IMR-90 (cell line): Measurements from ENCODE around the gene MAP7. TPM values are rescaled to one million over a fixed set of nuclear protein-coding genes. Genes with fewer than 3 reads are reported as not detected.

Experiments used
- ATAC-seq: fragments of 200-7000 bp; cut with Tn5 transposase; 2 replicates; pipeline ENCODE4 v1.9.1; 2020; ENCODE audit warnings: low read depth, mild to moderate bottlenecking, moderate library complexity
- BruUV-seq: library from RNA; stranded (reverse); fragments of 400-500 nt; replicated peaks from 2 replicates; lab custom pipeline; 2021; lab: Mats Ljungman, UMichigan
- CTCF ChIA-PET: fragments of 300-600 bp; formaldehyde crosslinking; extraction: SDS; loops from one replicate; lab custom pipeline; 2021; ENCODE audit warnings: antibody characterized with exemption; lab: Yijun Ruan, JAX
- POLR2A ChIA-PET: fragments of 300-600 bp; sonication (Branson Sonifier 250); formaldehyde crosslinking; loops from one replicate; lab custom pipeline; 2022; ENCODE audit warnings: antibody characterized with exemption; ENCODE audit not compliant: unreplicated experiment; lab: Charles Lee
- DNase-seq: peaks from one replicate; pipeline ENCODE4 v3.0.0; 2013
- H2AFZ ChIP-seq: replicated peaks from 2 replicates; pipeline ENCODE3; 2013; ENCODE audit warnings: low read length, mild to moderate bottlenecking; ENCODE audit not compliant: poor library complexity
- H2AK5ac ChIP-seq: 2 replicates; pipeline ENCODE4 v1.6.1; 2013; ENCODE audit warnings: low read depth, low read length, inconsistent platforms
- H2AK9ac ChIP-seq: replicated peaks from 2 replicates; pipeline ENCODE3; 2013; ENCODE audit warnings: mild to moderate bottlenecking, low read depth, low read length, moderate library complexity; ENCODE audit not compliant: poor library complexity
- H2BK120ac ChIP-seq: 2 replicates; pipeline ENCODE4 v1.6.1; 2013; ENCODE audit warnings: low read depth, low read length, inconsistent platforms
- H2BK15ac ChIP-seq: 3 replicates; pipeline ENCODE4 v1.6.1; 2013; ENCODE audit warnings: low read depth, low read length, inconsistent platforms
- H2BK20ac ChIP-seq: 2 replicates; pipeline ENCODE4 v1.6.1; 2013; ENCODE audit warnings: low read depth, mild to moderate bottlenecking, inconsistent platforms, low read length, moderate library complexity
- H2BK5ac ChIP-seq: 2 replicates; pipeline ENCODE4 v1.6.1; 2013; ENCODE audit warnings: mild to moderate bottlenecking, low read depth, low read length, inconsistent platforms; ENCODE audit not compliant: poor library complexity, severe bottlenecking
- H3K14ac ChIP-seq: replicated peaks from 2 replicates; pipeline ENCODE4 v1.6.1; 2013; ENCODE audit warnings: low read depth, low read length, inconsistent platforms
- H3K18ac ChIP-seq: 2 replicates; pipeline ENCODE4 v1.6.1; 2013; ENCODE audit warnings: low read depth, low read length, control low read depth
- H3K23ac ChIP-seq: 2 replicates; pipeline ENCODE4 v1.6.1; 2013; ENCODE audit warnings: low read depth, low read length, inconsistent platforms
- H3K27ac ChIP-seq: 2 replicates; pipeline ENCODE4 v1.5.1; 2013; ENCODE audit warnings: mild to moderate bottlenecking, control low read depth, low read length; ENCODE audit not compliant: insufficient read depth
- H3K27me3 ChIP-seq: 2 replicates; pipeline ENCODE4 v1.6.1; 2013; ENCODE audit warnings: low read length; ENCODE audit not compliant: control insufficient read depth, insufficient read depth
- H3K36me3 ChIP-seq: 2 replicates; pipeline ENCODE4 v1.6.1; 2013; ENCODE audit warnings: low read length, mixed read lengths; ENCODE audit not compliant: control insufficient read depth, insufficient read depth
- H3K4ac ChIP-seq: 2 replicates; pipeline ENCODE4 v1.6.1; 2013; ENCODE audit warnings: low read depth, low read length, inconsistent platforms
- H3K4me1 ChIP-seq: 2 replicates; pipeline ENCODE4 v1.6.1; 2013; ENCODE audit warnings: low read length, mixed read lengths; ENCODE audit not compliant: control insufficient read depth, insufficient read depth
- H3K4me2 ChIP-seq: 2 replicates; pipeline ENCODE4 v1.6.1; 2013; ENCODE audit warnings: low read depth, mild to moderate bottlenecking, control low read depth, low read length, moderate library complexity
- H3K4me3 ChIP-seq: 2 replicates; pipeline ENCODE4 v1.5.1; 2013; ENCODE audit warnings: low read depth, mild to moderate bottlenecking, control low read depth, low read length, moderate library complexity; ENCODE audit not compliant: insufficient read depth
- H3K56ac ChIP-seq: 2 replicates; pipeline ENCODE4 v1.6.1; 2013; ENCODE audit warnings: low read length, inconsistent platforms; ENCODE audit not compliant: insufficient read depth; ENCODE audit errors: extremely low read depth
- H3K79me1 ChIP-seq, 2 experiments: 2 replicates each; pipeline ENCODE4 v1.6.1; 2013; ENCODE audit warnings: low read length in 2 of 2, inconsistent platforms in 1 of 2, low read depth in 1 of 2
- H3K9ac ChIP-seq: 2 replicates; pipeline ENCODE4 v1.6.1; 2013; ENCODE audit warnings: low read depth, low read length, control low read depth
- H3K9me1 ChIP-seq: 2 replicates; pipeline ENCODE4 v1.6.1; 2013; ENCODE audit warnings: low read length, inconsistent platforms; ENCODE audit not compliant: insufficient read depth
- H3K9me3 ChIP-seq: 2 replicates; pipeline ENCODE4 v1.6.1; 2013; ENCODE audit warnings: low read length; ENCODE audit not compliant: control insufficient read depth, insufficient read depth
- H4K20me1 ChIP-seq: 2 replicates; pipeline ENCODE4 v1.6.1; 2013; ENCODE audit warnings: low read length, inconsistent platforms; ENCODE audit not compliant: insufficient read depth
- H4K5ac ChIP-seq: 2 replicates; pipeline ENCODE4 v1.6.1; 2013; ENCODE audit warnings: mild to moderate bottlenecking, low read depth, low read length, control low read depth
- H4K8ac ChIP-seq, 2 experiments: 2 replicates each; pipeline ENCODE4 v1.6.1; 2013; ENCODE audit warnings: low read depth in 2 of 2, low read length in 2 of 2, control low read depth in 1 of 2, inconsistent platforms in 1 of 2
- H4K91ac ChIP-seq: 2 replicates; pipeline ENCODE4 v1.6.1; 2013; ENCODE audit warnings: low read depth, low read length, inconsistent platforms; ENCODE audit not compliant: insufficient read depth
- MXI1 ChIP-seq: IDR thresholded peaks from 2 replicates; pipeline ENCODE4 v1.6.1; 2012; ENCODE audit warnings: low read depth, mild to moderate bottlenecking, low read length, moderate library complexity, borderline replicate concordance
- NFE2L2 ChIP-seq: fragments of 150-350 bp; IDR thresholded peaks from 2 replicates; pipeline ENCODE4 v1.6.1; 2016; ENCODE audit warnings: low read depth, mild to moderate bottlenecking, low read length
- POLR2A ChIP-seq: IDR thresholded peaks from 2 replicates; pipeline ENCODE4 v1.6.1; 2012; ENCODE audit warnings: mild to moderate bottlenecking, low read depth, low read length
- RCOR1 ChIP-seq: IDR thresholded peaks from 2 replicates; pipeline ENCODE4 v1.6.1; 2012; ENCODE audit warnings: mild to moderate bottlenecking, low read length, improper control_type of control experiment; ENCODE audit not compliant: insufficient replicate concordance
- WGBS, 2 experiments: methylation state at CpG; one replicate each; pipeline versions ENCODE4 v1.1.5 to v1.1.7; 2013; ENCODE audit warnings: missing lambda C conversion rate in 2 of 2; ENCODE audit not compliant: insufficient read length in 1 of 2; ENCODE audit errors: extremely low coverage in 2 of 2; 5-methylcytosine and 5-hydroxymethylcytosine counted together
- dilution Hi-C: fragments of 300-500 bp; cut with HindIII; formaldehyde crosslinking; loops from one replicate; pipeline ENCODE4 v1.14.3; 2018; ENCODE audit warnings: low sequenced_read_pairs; ENCODE audit not compliant: unreplicated experiment
- in situ Hi-C: fragments of 300-500 bp; cut with MboI; formaldehyde crosslinking; loops from 3 replicates; pipeline ENCODE4 v1.14.3; 2019; ENCODE audit warnings: low sequenced_read_pairs, inconsistent platforms, mixed read lengths
- intact Hi-C: fragments of 100-400 bp; cut with micrococcal nuclease; formaldehyde crosslinking; loops from 2 replicates; pipeline ENCODE4 v1.10.0; 2022
- polyA plus RNA-seq, 3 experiments: library from polyadenylated mRNA; depleted of rRNA; stranded (reverse); fragments of >200 nt; gene quantifications; 2 replicates each; pipeline ENCODE4 v1.2.3, GENCODE V29; 2012; ENCODE audit warnings: low replicate concordance in 1 of 3
- total RNA-seq: library from RNA; depleted of rRNA; stranded (reverse); fragments of >200 nt; gene quantifications from 2 replicates; pipeline ENCODE4 v1.2.3, GENCODE V29; 2012
- TF ChIP-seq, protein P1 (sequence below): conservative IDR thresholded peaks from 2 replicates; pipeline ENCODE4 v1.5.1; 2012; ENCODE audit warnings: mild to moderate bottlenecking, low read depth, low read length, improper control_type of control experiment
- TF ChIP-seq, protein P2 (sequence below): fragments of 150-350 bp; IDR thresholded peaks from 2 replicates; pipeline ENCODE4 v1.6.1; 2016; ENCODE audit warnings: low read depth, mild to moderate bottlenecking, low read length, moderate library complexity, borderline replicate concordance
- TF ChIP-seq, protein P3 (sequence below): fragments of 150-350 bp; IDR thresholded peaks from 2 replicates; pipeline ENCODE4 v1.6.1; 2017; ENCODE audit warnings: mild to moderate bottlenecking, antibody characterized with exemption, low read length, low read depth

MAP7 gene
- total and polyA plus RNA-seq, 2 of the 4 experiments (the other 2 are of a cell fraction): 0.19 to 0.36 TPM

DNA sequence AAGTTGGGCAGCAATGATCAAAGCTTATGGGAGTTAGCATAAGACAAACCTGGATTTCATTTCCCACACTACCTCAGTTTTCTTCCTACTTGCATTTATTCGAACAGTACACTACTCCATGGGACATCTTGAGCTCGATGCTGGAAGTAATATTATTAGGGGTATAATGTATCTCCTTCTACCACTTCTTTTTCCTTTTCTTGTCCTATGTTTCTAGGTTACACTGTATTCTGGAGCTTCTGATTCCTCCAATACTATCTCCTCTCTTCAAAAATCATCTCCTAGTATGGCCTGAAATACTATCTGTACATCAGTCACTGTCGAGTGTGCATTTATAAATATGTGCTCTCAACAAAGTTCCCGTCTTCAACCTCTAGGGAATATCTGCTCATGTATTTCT, 124.4 kb downstream of the MAP7 start:
- no peak for DNase-seq
- Histone ChIP-seq H2AK9ac (no peak overlapping the region), H3K4ac (no peak overlapping the region), H3K18ac (no peak overlapping the region), H2BK15ac (no peak overlapping the region), H3K4me1 (no peaks in the 10 kb centered on the region), H3K4me3 (no peak overlapping the region), H2AK5ac (no peak overlapping the region), H3K9me3 (no peaks in the 10 kb centered on the region), H3K36me3 (no peaks in the 10 kb centered on the region; the same call in 1 of the 2 replicates), H3K23ac (no peak overlapping the region), H4K91ac (no peak overlapping the region), H3K4me2 (no peak overlapping the region), H3K79me1 (no peaks in the 10 kb centered on the region), H3K14ac (no peak overlapping the region), H3K27me3 (peaks cover 26% of the 10 kb centered on the region), H2BK5ac (no peak overlapping the region), H3K27ac (no peak overlapping the region), H2BK120ac (no peak overlapping the region), H4K5ac (no peak overlapping the region), H4K20me1 (no peaks in the 10 kb centered on the region), H4K8ac (no peak overlapping the region), H2AFZ (no peak overlapping the region), H2BK20ac (no peak overlapping the region), H3K56ac (no peak overlapping the region), H3K9ac (no peak overlapping the region), H3K9me1 (no peaks in the 10 kb centered on the region)
- CTCF ChIA-PET: no interaction called here
- no peak for ATAC-seq
- BruUV-seq: no TSS peak
- dilution Hi-C loops (no loop called here), intact Hi-C loops (no loop called here), in situ Hi-C loops (no loop called here)
- POLR2A ChIA-PET: no interaction called here
- TF ChIP-seq NFE2L2 (no peak), RCOR1 (no peak), MXI1 (no peak), POLR2A (no peak)
- TF ChIP-seq, protein P1, sequence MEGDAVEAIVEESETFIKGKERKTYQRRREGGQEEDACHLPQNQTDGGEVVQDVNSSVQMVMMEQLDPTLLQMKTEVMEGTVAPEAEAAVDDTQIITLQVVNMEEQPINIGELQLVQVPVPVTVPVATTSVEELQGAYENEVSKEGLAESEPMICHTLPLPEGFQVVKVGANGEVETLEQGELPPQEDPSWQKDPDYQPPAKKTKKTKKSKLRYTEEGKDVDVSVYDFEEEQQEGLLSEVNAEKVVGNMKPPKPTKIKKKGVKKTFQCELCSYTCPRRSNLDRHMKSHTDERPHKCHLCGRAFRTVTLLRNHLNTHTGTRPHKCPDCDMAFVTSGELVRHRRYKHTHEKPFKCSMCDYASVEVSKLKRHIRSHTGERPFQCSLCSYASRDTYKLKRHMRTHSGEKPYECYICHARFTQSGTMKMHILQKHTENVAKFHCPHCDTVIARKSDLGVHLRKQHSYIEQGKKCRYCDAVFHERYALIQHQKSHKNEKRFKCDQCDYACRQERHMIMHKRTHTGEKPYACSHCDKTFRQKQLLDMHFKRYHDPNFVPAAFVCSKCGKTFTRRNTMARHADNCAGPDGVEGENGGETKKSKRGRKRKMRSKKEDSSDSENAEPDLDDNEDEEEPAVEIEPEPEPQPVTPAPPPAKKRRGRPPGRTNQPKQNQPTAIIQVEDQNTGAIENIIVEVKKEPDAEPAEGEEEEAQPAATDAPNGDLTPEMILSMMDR: no peak
- TF ChIP-seq, protein P2, sequence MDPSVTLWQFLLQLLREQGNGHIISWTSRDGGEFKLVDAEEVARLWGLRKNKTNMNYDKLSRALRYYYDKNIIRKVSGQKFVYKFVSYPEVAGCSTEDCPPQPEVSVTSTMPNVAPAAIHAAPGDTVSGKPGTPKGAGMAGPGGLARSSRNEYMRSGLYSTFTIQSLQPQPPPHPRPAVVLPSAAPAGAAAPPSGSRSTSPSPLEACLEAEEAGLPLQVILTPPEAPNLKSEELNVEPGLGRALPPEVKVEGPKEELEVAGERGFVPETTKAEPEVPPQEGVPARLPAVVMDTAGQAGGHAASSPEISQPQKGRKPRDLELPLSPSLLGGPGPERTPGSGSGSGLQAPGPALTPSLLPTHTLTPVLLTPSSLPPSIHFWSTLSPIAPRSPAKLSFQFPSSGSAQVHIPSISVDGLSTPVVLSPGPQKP: no peak
- TF ChIP-seq, protein P3, sequence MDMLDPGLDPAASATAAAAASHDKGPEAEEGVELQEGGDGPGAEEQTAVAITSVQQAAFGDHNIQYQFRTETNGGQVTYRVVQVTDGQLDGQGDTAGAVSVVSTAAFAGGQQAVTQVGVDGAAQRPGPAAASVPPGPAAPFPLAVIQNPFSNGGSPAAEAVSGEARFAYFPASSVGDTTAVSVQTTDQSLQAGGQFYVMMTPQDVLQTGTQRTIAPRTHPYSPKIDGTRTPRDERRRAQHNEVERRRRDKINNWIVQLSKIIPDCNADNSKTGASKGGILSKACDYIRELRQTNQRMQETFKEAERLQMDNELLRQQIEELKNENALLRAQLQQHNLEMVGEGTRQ: no peak
- no CpG with 5 or more reads among the region's 4 CpGs for WGBS, 2 experiments
